ENCODE measurements around the gene DNHD1.
"Not testable (repeated sequence)": the region's sequence is repeated elsewhere in the genome, so short reads cannot be mapped to it uniquely, and the experiment has no call there.

DNHD1 gene

GRCh38 chr11:6476571-6476970 lies 20.5 kb upstream of the DNHD1 start:
- no peak for DNase-seq (ENCODE audit: low read depth in 1 of 2, low spot score in 1 of 2)

GRCh38 chr11:6480299-6480914 lies 16.7 kb upstream of the DNHD1 start:
- no peak for DNase-seq (ENCODE audit: low read depth in 1 of 2, low spot score in 1 of 2)

DNA sequence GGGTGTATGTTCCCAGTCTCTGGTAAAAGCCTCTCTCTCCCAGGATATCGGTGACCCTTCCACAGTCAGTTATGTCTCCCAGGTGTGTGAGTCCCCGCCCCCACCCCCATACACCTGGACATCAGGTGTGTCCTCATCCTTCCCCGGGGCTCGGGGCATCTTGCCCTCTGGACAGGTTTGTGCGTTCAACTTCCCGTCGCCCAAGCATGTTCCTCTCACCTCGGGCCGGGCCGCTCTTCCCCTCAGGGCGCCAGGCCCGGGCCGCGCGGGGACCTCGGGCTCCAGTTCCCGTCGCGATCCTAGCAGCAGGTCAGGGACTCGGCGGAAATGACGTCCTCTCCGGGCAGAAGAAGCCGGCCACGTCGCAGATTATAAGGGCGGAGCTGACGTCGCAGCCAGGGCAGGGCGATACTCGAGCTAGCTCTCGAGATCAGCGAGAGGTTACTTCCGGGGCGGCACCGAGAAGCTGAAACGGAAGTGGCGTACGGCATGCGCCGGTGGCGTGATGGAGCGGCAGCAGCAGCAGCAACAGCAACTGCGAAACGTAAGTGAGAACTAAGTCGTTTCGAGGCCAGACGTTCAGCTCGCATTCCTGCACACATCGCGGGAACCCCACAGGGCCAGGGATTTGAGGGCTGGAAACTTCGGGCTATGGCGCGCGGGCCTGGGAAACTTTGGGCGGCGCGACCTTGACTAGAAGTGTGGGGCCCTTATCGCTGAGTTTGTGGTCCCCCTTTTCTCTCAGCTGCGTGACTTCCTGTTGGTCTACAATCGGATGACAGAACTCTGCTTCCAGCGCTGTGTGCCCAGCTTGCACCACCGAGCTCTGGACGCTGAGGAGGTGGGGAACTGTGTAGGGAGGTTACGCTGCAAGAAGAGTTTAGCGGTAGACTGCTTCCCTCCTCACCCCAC lies 15.8 kb upstream of the DNHD1 start, which contains the start of the genes ARFIP2 and TIMM10B:
Gene ARFIP2 (minus strand): TSS at position 320 of the 912 bp plus-strand sequence. CDS start 910 bp downstream, outside the sequence.
Gene TIMM10B (plus strand): TSS at position 490 of the 912 bp plus-strand sequence. CDS start 16 bp downstream, at position 506.
- peak; percentile 94 to 96 for DNase-seq (ENCODE audit: low read depth in 1 of 2, low spot score in 1 of 2)

- no peak for DNase-seq (ENCODE audit: low read depth in 1 of 2, low spot score in 1 of 2)
Measured at GRCh38 chr11:6481924-6482275, 15.2 kb upstream of the DNHD1 start.

GRCh38 chr11:6482441-6482840 lies 14.6 kb upstream of the DNHD1 start:
- DNase-seq (ENCODE audit: low read depth in 1 of 2, low spot score in 1 of 2) = no peak

- DNase-seq (ENCODE audit: low read depth in 1 of 2, low spot score in 1 of 2) = no peak
Measured at GRCh38 chr11:6483015-6483414, 14.1 kb upstream of the DNHD1 start.

GRCh38 chr11:6485661-6486060 lies 11.4 kb upstream of the DNHD1 start:
- no peak for DNase-seq (ENCODE audit: low read depth in 1 of 2, low spot score in 1 of 2)

GRCh38 chr11:6486256-6486655 lies 10.8 kb upstream of the DNHD1 start:
- no peak for DNase-seq (ENCODE audit: low read depth in 1 of 2, low spot score in 1 of 2)

DNA sequence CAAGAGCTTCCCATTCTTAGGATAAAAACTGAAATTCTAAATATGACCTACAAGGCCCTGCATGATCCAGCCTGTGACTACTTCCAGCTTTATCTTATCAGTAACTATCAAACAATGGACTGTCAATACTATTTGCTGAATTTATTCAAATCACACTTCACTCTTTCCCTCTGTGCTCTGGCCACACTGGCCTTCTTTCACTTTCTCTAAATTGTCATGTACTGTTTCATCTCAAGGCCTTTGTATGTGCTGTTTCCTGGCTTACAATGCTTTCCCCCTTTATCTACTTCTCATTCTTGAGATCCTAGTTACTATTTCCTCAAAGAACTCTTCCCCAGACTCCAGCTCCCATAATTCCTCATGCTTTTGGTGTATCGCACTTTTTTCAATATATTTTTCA lies 10.1 kb upstream of the DNHD1 start:
- no peak for DNase-seq (ENCODE audit: low read depth in 1 of 2, low spot score in 1 of 2)

DNA sequence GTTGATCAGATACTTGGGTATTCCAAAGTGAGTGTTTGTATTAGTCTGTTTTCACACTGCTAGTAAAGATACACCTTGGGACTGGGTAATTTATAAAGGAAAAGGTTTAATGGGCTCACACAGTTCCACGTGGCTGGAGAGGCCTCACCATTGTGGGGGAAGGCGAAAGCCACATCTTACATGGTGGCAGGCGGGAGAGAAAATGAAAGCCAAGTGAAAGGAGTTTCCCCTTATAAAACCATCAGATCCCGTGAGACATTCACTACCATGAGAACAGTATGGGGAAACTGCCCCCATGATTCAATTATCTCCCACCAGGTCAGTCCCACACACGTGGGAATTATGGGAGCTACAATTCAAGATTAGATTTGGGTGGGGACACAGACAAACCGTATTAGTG lies 8.7 kb upstream of the DNHD1 start:
- DNase-seq (ENCODE audit: low read depth in 1 of 2, low spot score in 1 of 2) = no peak

- DNase-seq (ENCODE audit: low read depth in 1 of 2, low spot score in 1 of 2) = no peak
Measured at GRCh38 chr11:6488821-6489220, 8.3 kb upstream of the DNHD1 start.

DNA sequence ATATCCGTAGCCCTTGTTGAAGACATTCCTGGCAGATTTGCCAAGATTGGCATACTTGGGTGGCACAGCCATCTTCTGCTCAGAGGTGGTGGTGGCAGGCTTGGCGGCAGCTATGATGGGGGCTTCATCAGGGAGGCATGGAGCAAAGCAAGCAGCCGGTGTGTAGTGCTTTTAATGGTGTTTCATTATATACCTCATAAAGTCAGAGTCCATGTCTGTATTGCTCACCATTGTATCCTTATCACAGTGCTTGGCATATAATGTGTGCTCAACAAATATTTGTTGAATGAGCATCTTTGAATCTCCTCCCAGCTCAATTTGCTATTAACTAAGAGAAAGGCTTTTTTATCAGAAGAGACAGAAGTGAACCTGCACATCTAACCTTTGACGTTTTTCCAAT lies 7.8 kb upstream of the DNHD1 start:
- DNase-seq (ENCODE audit: low read depth in 1 of 2, low spot score in 1 of 2) = no peak

- DNase-seq (ENCODE audit: low read depth in 1 of 2, low spot score in 1 of 2) = no peak
Measured at GRCh38 chr11:6498121-6498520, 1.0 kb downstream of the DNHD1 start.

GRCh38 chr11:6498544-6498943 lies 1.5 kb downstream of the DNHD1 start:
- DNase-seq (ENCODE audit: low read depth in 1 of 2, low spot score in 1 of 2) = no peak

GRCh38 chr11:6502382-6502781 lies 5.3 kb downstream of the DNHD1 start:
- no peak for DNase-seq (ENCODE audit: low read depth in 1 of 2, low spot score in 1 of 2)

DNA sequence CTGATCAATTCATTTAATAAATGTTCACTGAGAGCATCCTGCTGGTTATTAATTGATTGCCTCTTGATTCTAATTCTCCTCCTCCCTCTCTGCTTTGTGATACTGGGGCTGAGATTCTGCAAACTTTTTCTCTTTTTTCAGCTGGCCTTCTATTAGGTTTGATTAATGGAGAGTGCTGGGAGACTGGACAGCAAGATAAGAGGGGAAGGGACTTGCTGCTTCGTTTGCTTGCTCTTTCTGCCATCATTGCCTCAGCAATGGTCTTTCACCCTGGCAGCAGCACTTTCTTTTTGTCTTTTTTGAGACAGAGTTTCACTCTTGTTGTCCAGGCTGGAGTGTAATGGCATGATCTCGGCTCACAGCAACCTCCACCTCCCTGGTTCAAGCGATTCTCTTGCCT lies 7.1 kb downstream of the DNHD1 start:
- DNase-seq (ENCODE audit: low read depth in 1 of 2, low spot score in 1 of 2) = no peak

DNA sequence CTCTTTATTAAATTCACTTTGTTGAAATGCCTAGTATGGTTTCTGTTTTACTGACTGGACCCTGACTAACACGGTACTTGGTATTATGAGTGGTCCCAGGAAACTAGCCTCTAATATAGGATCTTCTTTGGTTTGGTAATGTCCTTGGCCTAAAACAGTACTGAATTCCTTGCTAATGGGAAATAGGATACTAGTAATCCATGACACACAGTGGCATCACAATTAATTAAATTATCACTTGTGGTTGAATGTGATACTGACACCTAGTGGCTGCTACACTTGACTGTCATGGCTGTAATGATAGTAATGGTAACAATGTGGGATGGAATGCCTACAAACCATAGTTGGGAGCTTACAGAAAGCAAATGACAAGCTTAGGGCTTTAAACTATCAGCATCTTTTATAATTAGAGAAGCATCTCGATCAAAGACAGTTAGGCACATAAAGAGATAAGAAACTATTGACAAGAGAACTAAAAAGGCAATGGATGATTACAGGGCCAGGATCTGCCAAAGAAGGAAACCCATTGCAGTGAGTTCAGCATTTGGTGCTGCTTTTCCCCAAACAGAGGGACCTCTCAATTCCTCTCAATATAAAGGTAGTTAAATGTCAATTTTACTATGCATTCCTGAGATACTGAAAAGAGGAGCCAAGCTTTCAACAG lies 8.6 kb downstream of the DNHD1 start:
- DNase-seq (ENCODE audit: low read depth in 1 of 2, low spot score in 1 of 2) = no peak

- no peak for DNase-seq (ENCODE audit: low read depth in 1 of 2, low spot score in 1 of 2)
Measured at GRCh38 chr11:6516865-6517264, 19.8 kb downstream of the DNHD1 start.

DNA sequence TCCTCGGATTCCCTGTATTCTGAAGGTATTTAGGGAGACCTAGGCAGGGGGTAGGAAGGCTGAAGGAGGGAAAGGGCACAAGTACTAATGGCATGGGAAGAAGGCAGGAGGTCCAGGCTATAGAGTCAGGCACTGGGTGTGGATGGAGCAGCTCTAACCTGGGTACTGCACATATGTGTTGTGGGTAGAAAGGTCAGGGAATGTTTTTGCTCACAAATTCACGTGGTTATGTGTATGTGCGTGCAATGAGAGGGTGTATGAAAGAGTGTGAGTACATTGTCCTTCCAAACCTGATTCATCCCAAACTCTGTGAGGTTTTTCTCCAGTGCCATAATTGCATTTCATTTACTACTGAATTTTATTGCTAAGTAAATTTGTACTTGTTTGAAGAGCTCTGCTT lies 23.2 kb downstream of the DNHD1 start:
- DNase-seq (ENCODE audit: low read depth in 1 of 2, low spot score in 1 of 2) = no peak

- DNase-seq (ENCODE audit: low read depth in 1 of 2, low spot score in 1 of 2) = not testable (repeated sequence)
Measured at GRCh38 chr11:6521946-6522345, 24.9 kb downstream of the DNHD1 start.

- no peak for DNase-seq (ENCODE audit: low read depth in 1 of 2, low spot score in 1 of 2)
Measured at GRCh38 chr11:6523253-6523652, 26.2 kb downstream of the DNHD1 start.
